HEK293 (cell line): ENCODE data around the gene SLC38A10.

Experiments used
- BCL11A ChIP-seq: fragments of 450-650 bp; formaldehyde crosslinking; IDR thresholded peaks from 2 replicates; pipeline ENCODE4 v1.5.1; 2016; ENCODE audit warnings: low read depth, missing biosample characterization, missing genetic modification characterization
- GLIS1 ChIP-seq: fragments of 450-650 bp; formaldehyde crosslinking; IDR thresholded peaks from 2 replicates; pipeline ENCODE4 v1.5.1; 2016; ENCODE audit warnings: missing biosample characterization, missing genetic modification characterization
- KLF9 ChIP-seq: fragments of 450-650 bp; formaldehyde crosslinking; IDR thresholded peaks from 2 replicates; pipeline ENCODE4 v1.5.1; 2016; ENCODE audit warnings: missing biosample characterization, missing genetic modification characterization, low read depth
- SP2 ChIP-seq: fragments of 450-650 bp; formaldehyde crosslinking; IDR thresholded peaks from 2 replicates; pipeline ENCODE4 v1.5.1; 2016; ENCODE audit warnings: missing biosample characterization, missing genetic modification characterization
- SP3 ChIP-seq: fragments of 450-650 bp; formaldehyde crosslinking; IDR thresholded peaks from 2 replicates; pipeline ENCODE4 v1.5.1; 2016; ENCODE audit warnings: missing biosample characterization, missing genetic modification characterization
- WT1 ChIP-seq: fragments of 450-650 bp; formaldehyde crosslinking; IDR thresholded peaks from 2 replicates; pipeline ENCODE4 v1.5.1; 2016; ENCODE audit warnings: missing biosample characterization, missing genetic modification characterization
- ZBTB7A ChIP-seq: fragments of 450-650 bp; formaldehyde crosslinking; IDR thresholded peaks from 2 replicates; pipeline ENCODE4 v1.5.1; 2016; ENCODE audit warnings: low read depth, missing biosample characterization, missing genetic modification characterization
- ZBTB8A ChIP-seq: fragments of 450-650 bp; formaldehyde crosslinking; IDR thresholded peaks from 2 replicates; pipeline ENCODE4 v1.5.1; 2016; ENCODE audit warnings: missing biosample characterization, missing genetic modification characterization
- ZEB2 ChIP-seq: fragments of 450-650 bp; formaldehyde crosslinking; IDR thresholded peaks from 2 replicates; pipeline ENCODE4 v1.5.1; 2016; ENCODE audit warnings: missing biosample characterization, missing genetic modification characterization
- ZFP69B ChIP-seq: fragments of 450-650 bp; formaldehyde crosslinking; IDR thresholded peaks from 2 replicates; pipeline ENCODE4 v1.5.1; 2016; ENCODE audit warnings: missing biosample characterization, missing genetic modification characterization
- ZNF175 ChIP-seq: fragments of 450-650 bp; formaldehyde crosslinking; IDR thresholded peaks from 2 replicates; pipeline ENCODE4 v1.5.1; 2016; ENCODE audit warnings: missing biosample characterization, missing genetic modification characterization
- ZNF214 ChIP-seq: fragments of 450-650 bp; formaldehyde crosslinking; IDR thresholded peaks from 2 replicates; pipeline ENCODE4 v1.5.1; 2017; ENCODE audit warnings: missing biosample characterization, mild to moderate bottlenecking, missing genetic modification characterization, borderline replicate concordance
- ZNF24 ChIP-seq: fragments of 450-650 bp; formaldehyde crosslinking; IDR thresholded peaks from 2 replicates; pipeline ENCODE4 v1.5.1; 2016; ENCODE audit warnings: missing biosample characterization, missing genetic modification characterization
- ZNF302 ChIP-seq: fragments of 450-650 bp; formaldehyde crosslinking; IDR thresholded peaks from 2 replicates; pipeline ENCODE4 v1.5.1; 2016; ENCODE audit warnings: missing biosample characterization, missing genetic modification characterization, low read depth
- ZNF416 ChIP-seq: fragments of 450-650 bp; formaldehyde crosslinking; IDR thresholded peaks from 2 replicates; pipeline ENCODE4 v1.5.1; 2016; ENCODE audit warnings: missing biosample characterization, missing genetic modification characterization
- ZNF558 ChIP-seq: fragments of 450-650 bp; formaldehyde crosslinking; IDR thresholded peaks from 2 replicates; pipeline ENCODE4 v1.5.1; 2016; ENCODE audit warnings: missing biosample characterization, missing genetic modification characterization
- ZNF654 ChIP-seq: fragments of 450-650 bp; formaldehyde crosslinking; IDR thresholded peaks from 2 replicates; pipeline ENCODE4 v1.5.1; 2016; ENCODE audit warnings: low read depth, missing biosample characterization, missing genetic modification characterization
- TF ChIP-seq, protein P1 (sequence below): fragments of 450-650 bp; formaldehyde crosslinking; IDR thresholded peaks from 2 replicates; pipeline ENCODE4 v1.5.1; 2016; ENCODE audit warnings: missing biosample characterization, missing genetic modification characterization
- TF ChIP-seq, protein P2 (sequence below): fragments of 450-650 bp; formaldehyde crosslinking; IDR thresholded peaks from 2 replicates; pipeline ENCODE4 v1.5.1; 2016; ENCODE audit warnings: missing biosample characterization, missing genetic modification characterization
- TF ChIP-seq, protein P3 (sequence below): IDR thresholded peaks from 2 replicates; pipeline ENCODE4 v1.6.1; 2011; ENCODE audit warnings: mild to moderate bottlenecking, low read depth, low read length, borderline replicate concordance
- TF ChIP-seq, protein P4 (sequence below): fragments of 450-650 bp; formaldehyde crosslinking; IDR thresholded peaks from 2 replicates; pipeline ENCODE4 v1.5.1; 2016; ENCODE audit warnings: missing biosample characterization, missing genetic modification characterization
- TF ChIP-seq, protein P5 (sequence below): fragments of 450-650 bp; formaldehyde crosslinking; IDR thresholded peaks from 2 replicates; pipeline ENCODE4 v1.5.1; 2016; ENCODE audit warnings: missing biosample characterization, missing genetic modification characterization

Gene SLC38A10

DNA sequence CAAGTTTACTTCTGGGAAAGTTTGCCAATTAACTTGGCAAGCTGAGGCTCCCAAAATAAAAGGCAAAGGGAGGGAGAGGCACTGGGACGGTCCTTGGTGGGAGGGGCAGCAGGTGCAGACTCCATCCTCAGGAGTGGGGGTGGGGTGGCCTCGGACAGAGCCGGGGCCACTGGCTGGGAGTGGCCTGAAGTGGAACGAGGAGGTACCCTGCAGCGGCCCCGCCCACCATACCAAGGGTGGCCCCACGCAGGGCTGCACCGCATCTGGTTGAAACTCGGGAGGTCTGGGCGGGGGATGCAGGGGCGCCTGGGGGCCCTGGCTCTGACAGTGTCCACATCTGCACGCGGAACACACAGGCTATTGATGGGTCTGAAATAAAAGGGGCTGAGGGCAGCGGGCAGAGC, 42.4 kb upstream of the SLC38A10 start (continued):
- TF ChIP-seq, protein P1, sequence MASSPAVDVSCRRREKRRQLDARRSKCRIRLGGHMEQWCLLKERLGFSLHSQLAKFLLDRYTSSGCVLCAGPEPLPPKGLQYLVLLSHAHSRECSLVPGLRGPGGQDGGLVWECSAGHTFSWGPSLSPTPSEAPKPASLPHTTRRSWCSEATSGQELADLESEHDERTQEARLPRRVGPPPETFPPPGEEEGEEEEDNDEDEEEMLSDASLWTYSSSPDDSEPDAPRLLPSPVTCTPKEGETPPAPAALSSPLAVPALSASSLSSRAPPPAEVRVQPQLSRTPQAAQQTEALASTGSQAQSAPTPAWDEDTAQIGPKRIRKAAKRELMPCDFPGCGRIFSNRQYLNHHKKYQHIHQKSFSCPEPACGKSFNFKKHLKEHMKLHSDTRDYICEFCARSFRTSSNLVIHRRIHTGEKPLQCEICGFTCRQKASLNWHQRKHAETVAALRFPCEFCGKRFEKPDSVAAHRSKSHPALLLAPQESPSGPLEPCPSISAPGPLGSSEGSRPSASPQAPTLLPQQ (tag by site-specific recombination): peak; percentile 40; the same call in 1 of the 2 replicates
- peak; percentile 24; the same call in 1 of the 2 replicates for TF ChIP-seq ZBTB8A (tag by site-specific recombination)
- TF ChIP-seq GLIS1 (tag by site-specific recombination): peak; percentile 81; the same call in 1 of the 2 replicates
- TF ChIP-seq ZNF416: no peak
- TF ChIP-seq WT1 (tag by site-specific recombination): no peak
- no peak for TF ChIP-seq ZEB2 (tag by site-specific recombination)
- TF ChIP-seq, protein P2, sequence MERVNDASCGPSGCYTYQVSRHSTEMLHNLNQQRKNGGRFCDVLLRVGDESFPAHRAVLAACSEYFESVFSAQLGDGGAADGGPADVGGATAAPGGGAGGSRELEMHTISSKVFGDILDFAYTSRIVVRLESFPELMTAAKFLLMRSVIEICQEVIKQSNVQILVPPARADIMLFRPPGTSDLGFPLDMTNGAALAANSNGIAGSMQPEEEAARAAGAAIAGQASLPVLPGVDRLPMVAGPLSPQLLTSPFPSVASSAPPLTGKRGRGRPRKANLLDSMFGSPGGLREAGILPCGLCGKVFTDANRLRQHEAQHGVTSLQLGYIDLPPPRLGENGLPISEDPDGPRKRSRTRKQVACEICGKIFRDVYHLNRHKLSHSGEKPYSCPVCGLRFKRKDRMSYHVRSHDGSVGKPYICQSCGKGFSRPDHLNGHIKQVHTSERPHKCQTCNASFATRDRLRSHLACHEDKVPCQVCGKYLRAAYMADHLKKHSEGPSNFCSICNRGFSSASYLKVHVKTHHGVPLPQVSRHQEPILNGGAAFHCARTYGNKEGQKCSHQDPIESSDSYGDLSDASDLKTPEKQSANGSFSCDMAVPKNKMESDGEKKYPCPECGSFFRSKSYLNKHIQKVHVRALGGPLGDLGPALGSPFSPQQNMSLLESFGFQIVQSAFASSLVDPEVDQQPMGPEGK (tag by site-specific recombination): peak; percentile 37; the same call in 1 of the 2 replicates
- TF ChIP-seq ZNF654 (tag by site-specific recombination): no peak
- TF ChIP-seq, protein P3, sequence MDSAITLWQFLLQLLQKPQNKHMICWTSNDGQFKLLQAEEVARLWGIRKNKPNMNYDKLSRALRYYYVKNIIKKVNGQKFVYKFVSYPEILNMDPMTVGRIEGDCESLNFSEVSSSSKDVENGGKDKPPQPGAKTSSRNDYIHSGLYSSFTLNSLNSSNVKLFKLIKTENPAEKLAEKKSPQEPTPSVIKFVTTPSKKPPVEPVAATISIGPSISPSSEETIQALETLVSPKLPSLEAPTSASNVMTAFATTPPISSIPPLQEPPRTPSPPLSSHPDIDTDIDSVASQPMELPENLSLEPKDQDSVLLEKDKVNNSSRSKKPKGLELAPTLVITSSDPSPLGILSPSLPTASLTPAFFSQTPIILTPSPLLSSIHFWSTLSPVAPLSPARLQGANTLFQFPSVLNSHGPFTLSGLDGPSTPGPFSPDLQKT: no peak
- TF ChIP-seq, protein P4, sequence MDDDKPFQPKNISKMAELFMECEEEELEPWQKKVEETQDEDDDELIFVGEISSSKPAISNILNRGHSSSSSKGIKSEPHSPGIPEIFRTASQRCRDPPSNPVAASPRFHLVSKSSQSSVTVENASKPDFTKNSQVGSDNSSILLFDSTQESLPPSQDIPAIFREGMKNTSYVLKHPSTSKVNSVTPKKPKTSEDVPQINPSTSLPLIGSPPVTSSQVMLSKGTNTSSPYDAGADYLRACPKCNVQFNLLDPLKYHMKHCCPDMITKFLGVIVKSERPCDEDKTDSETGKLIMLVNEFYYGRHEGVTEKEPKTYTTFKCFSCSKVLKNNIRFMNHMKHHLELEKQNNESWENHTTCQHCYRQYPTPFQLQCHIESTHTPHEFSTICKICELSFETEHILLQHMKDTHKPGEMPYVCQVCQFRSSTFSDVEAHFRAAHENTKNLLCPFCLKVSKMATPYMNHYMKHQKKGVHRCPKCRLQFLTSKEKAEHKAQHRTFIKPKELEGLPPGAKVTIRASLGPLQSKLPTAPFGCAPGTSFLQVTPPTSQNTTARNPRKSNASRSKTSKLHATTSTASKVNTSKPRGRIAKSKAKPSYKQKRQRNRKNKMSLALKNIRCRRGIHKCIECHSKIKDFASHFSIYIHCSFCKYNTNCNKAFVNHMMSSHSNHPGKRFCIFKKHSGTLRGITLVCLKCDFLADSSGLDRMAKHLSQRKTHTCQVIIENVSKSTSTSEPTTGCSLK (tag by site-specific recombination): no peak
- no peak for TF ChIP-seq ZNF302 (tag by site-specific recombination)
- TF ChIP-seq ZNF558 (tag by site-specific recombination): no peak
- TF ChIP-seq, protein P5, sequence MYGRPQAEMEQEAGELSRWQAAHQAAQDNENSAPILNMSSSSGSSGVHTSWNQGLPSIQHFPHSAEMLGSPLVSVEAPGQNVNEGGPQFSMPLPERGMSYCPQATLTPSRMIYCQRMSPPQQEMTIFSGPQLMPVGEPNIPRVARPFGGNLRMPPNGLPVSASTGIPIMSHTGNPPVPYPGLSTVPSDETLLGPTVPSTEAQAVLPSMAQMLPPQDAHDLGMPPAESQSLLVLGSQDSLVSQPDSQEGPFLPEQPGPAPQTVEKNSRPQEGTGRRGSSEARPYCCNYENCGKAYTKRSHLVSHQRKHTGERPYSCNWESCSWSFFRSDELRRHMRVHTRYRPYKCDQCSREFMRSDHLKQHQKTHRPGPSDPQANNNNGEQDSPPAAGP (tag by site-specific recombination): 0 out of 2 replicates have a peak, but pooled peaks have one; percentile 69
- TF ChIP-seq SP3 (tag by site-specific recombination): peak; percentile 35; the same call in 1 of the 2 replicates
- TF ChIP-seq ZNF24 (tag by site-specific recombination): no peak
- TF ChIP-seq BCL11A: no peak
- no peak for TF ChIP-seq ZNF214 (tag by site-specific recombination)
- no peak for TF ChIP-seq ZNF175 (tag by site-specific recombination)
- TF ChIP-seq ZBTB7A (tag by site-specific recombination): 0 out of 2 replicates have a peak, but pooled peaks have one; percentile 13
- peak; percentile 63; the same call in 1 of the 2 replicates for TF ChIP-seq ZFP69B (tag by site-specific recombination)
- TF ChIP-seq KLF9 (tag by site-specific recombination): peak; percentile 61; the same call in 1 of the 2 replicates
- TF ChIP-seq SP2 (tag by site-specific recombination): peak; percentile 47; the same call in 1 of the 2 replicates
